Fibroblast of the aortic adventitia (primary cell): ENCODE measurements around the gene PPP1R13B. TPM values are rescaled to one million over a fixed set of nuclear protein-coding genes. Genes with fewer than 3 reads are reported as not detected.

ENCODE experiments used
- DNase-seq: peaks from one replicate; pipeline ENCODE4 v3.0.0-alpha.2; 2010; ENCODE audit warnings: low read depth
- H3K4me3 ChIP-seq: 2 replicates; pipeline ENCODE4 v1.5.1; 2011; ENCODE audit warnings: low read depth, mild to moderate bottlenecking, control low read depth, low read length, moderate library complexity
- CTCF ChIP-seq: IDR thresholded peaks from 2 replicates; pipeline ENCODE4 v1.5.1; 2011; ENCODE audit warnings: mild to moderate bottlenecking, low read length, control low read depth, inconsistent platforms; ENCODE audit not compliant: insufficient read depth
- total RNA-seq: library from RNA; depleted of rRNA; stranded (reverse); fragments of >200 nt; gene quantifications from 2 replicates; pipeline ENCODE4 v1.2.3, GENCODE V29; 2012; ENCODE audit warnings: low replicate concordance

The PPP1R13B gene
- total RNA-seq, 1 donor: 1.2 TPM

DNA sequence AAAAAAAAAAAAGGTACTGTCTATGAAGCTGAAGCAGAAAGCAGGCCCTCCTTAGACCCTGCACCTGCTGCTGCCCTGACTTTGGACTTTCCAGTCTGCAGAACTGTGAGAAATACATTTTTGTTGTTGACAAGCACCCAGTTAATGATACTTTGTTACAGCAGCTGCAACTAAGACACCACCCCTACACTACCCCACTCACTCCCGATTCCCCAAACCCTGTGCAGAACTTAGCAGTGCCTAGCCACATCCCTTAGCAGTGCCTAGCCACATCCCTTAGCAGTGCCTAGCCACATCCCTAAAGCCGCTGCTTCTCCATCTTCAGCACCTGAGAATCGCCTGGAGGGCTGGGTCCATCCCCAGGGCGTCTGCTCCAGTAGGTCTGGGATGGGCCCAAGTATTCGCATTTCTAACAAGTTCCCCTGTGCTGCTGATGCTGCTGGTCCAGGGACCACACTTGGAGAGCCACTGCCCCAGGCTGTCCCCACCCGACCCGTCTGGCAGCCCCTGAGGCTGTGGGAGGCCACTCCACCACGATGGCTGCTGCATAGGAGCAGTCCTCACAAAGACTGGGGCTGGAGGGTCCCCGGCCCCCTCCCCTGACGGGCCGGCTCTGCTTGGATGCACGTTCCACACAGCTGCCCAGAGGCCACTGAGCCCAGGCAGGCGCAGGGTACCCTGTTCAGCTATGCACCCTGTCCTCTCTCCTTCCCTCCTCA lies 10.8 kb upstream of the PPP1R13B start:
- TF ChIP-seq CTCF: no peak
- no peak for DNase-seq
- H3K4me3 ChIP-seq: no peak overlapping the region

DNA sequence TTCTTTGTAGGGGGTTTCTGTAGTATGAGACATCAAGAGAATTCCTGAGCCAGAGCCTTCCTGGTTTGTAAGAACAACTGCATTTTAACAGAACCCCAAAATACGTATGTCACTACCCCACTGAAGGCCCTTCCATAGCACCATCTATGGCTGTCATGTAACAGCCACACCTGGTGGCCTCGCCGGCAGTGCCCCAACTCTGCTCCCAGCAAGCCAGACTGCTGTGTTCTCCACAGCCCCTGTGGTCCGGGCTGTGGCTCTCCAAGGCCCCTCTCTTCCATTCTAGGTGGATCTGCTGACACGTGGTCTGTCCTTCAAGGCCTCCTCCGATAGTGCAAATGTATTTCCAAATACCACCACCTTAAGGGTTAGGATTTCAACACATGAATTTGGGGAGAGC lies 9.9 kb upstream of the PPP1R13B start:
- DNase-seq: no peak
- no peak for TF ChIP-seq CTCF

DNA sequence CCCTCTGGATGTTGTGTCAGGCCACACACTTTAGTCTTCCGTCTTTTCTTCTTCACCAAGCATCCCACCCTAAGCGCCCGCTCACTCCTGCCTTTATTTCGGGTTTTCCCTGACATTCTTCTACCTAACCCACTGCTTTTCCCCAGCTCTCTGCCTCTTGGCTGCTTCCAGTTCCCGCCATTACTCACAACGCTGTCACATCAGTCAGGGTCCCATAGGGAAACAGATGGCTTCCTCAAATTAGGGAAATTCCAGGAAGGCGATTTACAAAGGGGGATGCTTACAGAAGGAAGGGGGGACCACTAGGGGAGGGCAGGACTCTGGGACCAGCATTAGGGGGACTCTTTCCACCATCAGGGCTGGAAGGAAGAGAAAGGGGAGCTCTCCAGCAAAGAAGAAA lies 9.2 kb upstream of the PPP1R13B start:
- no peak overlapping the region for H3K4me3 ChIP-seq
- DNase-seq: no peak
- no peak for TF ChIP-seq CTCF

More for the DNA sequence above, 9.9 kb upstream of the PPP1R13B start:
- H3K4me3 ChIP-seq: no peak overlapping the region

GRCh38 chr14:103856105-103856504 lies 8.7 kb upstream of the PPP1R13B start:
- TF ChIP-seq CTCF: no peak
- no peak for DNase-seq
- H3K4me3 ChIP-seq: no peak overlapping the region

- no peak for DNase-seq
- no peak for TF ChIP-seq CTCF
- no peak overlapping the region for H3K4me3 ChIP-seq
Observed at GRCh38 chr14:103855734-103856095, 8.3 kb upstream of the PPP1R13B start.

DNA sequence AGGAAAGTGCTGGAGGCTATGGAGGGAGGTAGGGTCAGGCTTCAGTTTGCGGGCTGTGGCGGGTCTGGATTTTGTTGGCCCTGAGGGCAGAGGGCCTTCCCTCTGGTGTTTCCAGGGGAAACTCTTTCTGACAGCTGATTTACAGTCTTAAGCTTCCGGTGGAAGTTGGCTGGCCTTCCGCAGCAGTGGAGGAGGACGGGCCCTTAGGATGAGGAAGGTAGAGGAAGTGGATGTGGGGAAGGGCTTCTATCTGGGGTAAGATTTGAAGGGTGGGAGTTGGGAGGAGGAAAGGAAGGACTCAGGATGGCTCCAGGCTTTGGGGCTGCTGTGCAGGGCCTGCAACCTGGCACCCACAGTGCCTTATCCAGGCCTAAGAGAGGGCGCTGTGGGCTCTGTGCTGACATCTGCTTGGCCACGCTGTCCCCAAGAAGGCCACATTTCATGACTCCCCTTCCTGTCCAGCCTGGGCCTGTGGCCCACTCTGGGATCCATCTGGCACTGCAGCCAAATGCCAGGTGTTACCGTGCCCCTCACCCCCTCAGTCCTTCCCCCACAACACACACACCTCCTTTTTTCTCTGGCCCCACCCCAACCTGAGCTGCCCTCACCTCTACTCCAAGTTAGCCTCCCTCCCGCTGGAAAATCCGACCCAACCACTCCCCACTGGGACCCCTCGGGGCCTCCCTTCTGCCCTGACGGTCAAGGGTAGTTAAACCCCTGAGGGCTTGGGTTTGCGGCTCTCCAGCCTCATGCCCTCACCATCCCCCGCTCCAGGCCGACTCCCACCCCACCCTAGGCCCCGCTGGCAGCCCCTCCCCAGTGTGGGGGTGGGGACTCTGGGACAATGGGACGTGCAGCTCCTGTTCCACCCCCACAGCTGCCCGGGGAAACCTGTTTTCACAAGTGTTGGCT lies 7.7 kb upstream of the PPP1R13B start:
- no peak for DNase-seq
- H3K4me3 ChIP-seq: no peak overlapping the region
- no peak for TF ChIP-seq CTCF
